ENCODE results near the gene BPIFB2.
"Not testable (repeated sequence)": the region's sequence is repeated elsewhere in the genome, so short reads cannot be mapped to it uniquely, and the experiment has no call there.

BPIFB2 gene

GRCh38 chr20:32972181-32973076 lies 35.1 kb upstream of the BPIFB2 start:
- WGBS = 78% methylated on average over 11 of the region's 13 CpGs
- H3K4me3 ChIP-seq (ENCODE audit: insufficient read depth in 1 of 2, low read depth in 1 of 2, low read length in 2 of 2) = no peak overlapping the region

DNA sequence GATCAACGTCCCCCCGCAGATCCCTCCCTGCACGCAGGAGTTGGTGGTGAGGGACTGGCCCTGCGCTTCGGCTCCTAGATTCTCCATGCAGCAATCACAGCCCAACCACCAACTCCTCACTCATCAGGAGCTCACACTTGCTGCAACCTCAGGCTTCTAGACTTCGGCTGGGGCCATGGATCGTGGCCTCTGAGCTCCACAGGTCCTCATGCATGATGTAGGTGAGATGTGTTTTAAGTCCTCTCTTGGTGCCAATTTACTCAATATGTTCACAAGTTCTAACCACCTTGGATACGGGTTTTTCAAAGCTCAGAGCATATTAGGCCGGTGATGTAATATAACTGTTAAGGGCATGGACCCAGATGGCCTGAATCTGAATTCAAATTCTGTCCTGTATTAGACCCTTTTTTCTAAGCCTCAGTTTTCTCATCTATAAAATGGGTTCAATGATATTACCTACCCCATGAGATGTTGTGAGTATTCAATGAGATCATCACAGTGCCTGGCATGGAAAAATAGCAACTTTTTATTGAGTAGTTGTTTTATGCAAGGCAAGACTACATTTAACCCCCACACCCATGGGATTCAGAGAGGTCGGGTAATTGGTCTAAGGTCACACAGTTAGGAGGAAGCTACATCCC lies 34.3 kb upstream of the BPIFB2 start:
- no peak overlapping the region for H4K8ac ChIP-seq (ENCODE audit: low read length)
- 77% methylated on average over 5 of the region's 10 CpGs for WGBS
- no peak overlapping the region for H3K18ac ChIP-seq (ENCODE audit: low read depth in 1 of 2, low read length in 2 of 2)
- no peak overlapping the region for H2BK120ac ChIP-seq (ENCODE audit: low read depth, low read length)
- H3K23ac ChIP-seq (ENCODE audit: low read length in 2 of 2) = no peak overlapping the region
- no peaks in the 10 kb centered on the region for H3K9me3 ChIP-seq (ENCODE audit: control insufficient read depth, low read length)
- no peak overlapping the region for H2AK5ac ChIP-seq (ENCODE audit: low read length, severe bottlenecking)
- no peak for DNase-seq
- no peak overlapping the region for H3K4me2 ChIP-seq (ENCODE audit: low read length, poor library complexity, severe bottlenecking)
- H3K79me1 ChIP-seq (replicated peaks; ENCODE audit: low read length, poor library complexity, severe bottlenecking) = no peaks in the 10 kb centered on the region
- H3K9ac ChIP-seq (ENCODE audit: low read length) = no peak overlapping the region
- H3K4me3 ChIP-seq (ENCODE audit: insufficient read depth in 1 of 2, low read depth in 1 of 2, low read length in 2 of 2) = no peak overlapping the region
- H3K4ac ChIP-seq (ENCODE audit: low read depth in 1 of 2, low read length in 2 of 2) = no peak overlapping the region
- H3K27me3 ChIP-seq (ENCODE audit: control insufficient read depth in 1 of 2, insufficient read depth in 1 of 2, low read length in 2 of 2) = peaks cover 4 to 46% of the 10 kb centered on the region in 2 experiments
- H4K91ac ChIP-seq (ENCODE audit: low read length) = no peak overlapping the region
- H2AFZ ChIP-seq (ENCODE audit: low read depth, low read length) = no peak overlapping the region
- H3K14ac ChIP-seq (ENCODE audit: low read length in 2 of 2) = no peak overlapping the region
- H3K36me3 ChIP-seq (ENCODE audit: control insufficient read depth in 1 of 2, insufficient read depth in 2 of 2, low read depth in 1 of 2, low read length in 2 of 2) = no peaks in the 10 kb centered on the region
- no peak overlapping the region for H2BK15ac ChIP-seq (ENCODE audit: low read depth, poor library complexity, severe bottlenecking)
- H3K4me1 ChIP-seq (ENCODE audit: control insufficient read depth, insufficient read depth, low read depth, low read length) = peaks cover 4% of the 10 kb centered on the region
- no peak overlapping the region for H3K27ac ChIP-seq (ENCODE audit: low read length, poor library complexity, severe bottlenecking)
- H2BK12ac ChIP-seq (ENCODE audit: low read length in 2 of 2) = no peak overlapping the region
- no peak overlapping the region for H2BK5ac ChIP-seq (ENCODE audit: low read depth, low read length, poor library complexity, severe bottlenecking)

More at GRCh38 chr20:32972181-32973076, 35.1 kb upstream of the BPIFB2 start:
- no peak overlapping the region for H3K14ac ChIP-seq (ENCODE audit: low read length in 2 of 2)
- H3K23ac ChIP-seq (ENCODE audit: low read length in 2 of 2) = no peak overlapping the region
- no peak overlapping the region for H2BK120ac ChIP-seq (ENCODE audit: low read depth, low read length)
- no peak overlapping the region for H2AFZ ChIP-seq (ENCODE audit: low read depth, low read length)
- no peak overlapping the region for H3K27ac ChIP-seq (ENCODE audit: low read length, poor library complexity, severe bottlenecking)
- no peak overlapping the region for H3K9ac ChIP-seq (ENCODE audit: low read length)
- peaks cover 4% of the 10 kb centered on the region for H3K4me1 ChIP-seq (ENCODE audit: control insufficient read depth, insufficient read depth, low read depth, low read length)
- H2BK5ac ChIP-seq (ENCODE audit: low read depth, low read length, poor library complexity, severe bottlenecking) = no peak overlapping the region
- no peak overlapping the region for H3K4ac ChIP-seq (ENCODE audit: low read depth in 1 of 2, low read length in 2 of 2)
- no peaks in the 10 kb centered on the region for H3K79me1 ChIP-seq (replicated peaks; ENCODE audit: low read length, poor library complexity, severe bottlenecking)
- no peak overlapping the region for H3K4me2 ChIP-seq (ENCODE audit: low read length, poor library complexity, severe bottlenecking)
- no peak overlapping the region for H2BK12ac ChIP-seq (ENCODE audit: low read length in 2 of 2)
- H4K91ac ChIP-seq (ENCODE audit: low read length) = no peak overlapping the region
- peaks cover 1 to 40% of the 10 kb centered on the region in 2 experiments for H3K27me3 ChIP-seq (ENCODE audit: control insufficient read depth in 1 of 2, insufficient read depth in 1 of 2, low read length in 2 of 2)
- H2BK15ac ChIP-seq (ENCODE audit: low read depth, poor library complexity, severe bottlenecking) = no peak overlapping the region
- no peak for DNase-seq
- no peak overlapping the region for H3K18ac ChIP-seq (ENCODE audit: low read depth in 1 of 2, low read length in 2 of 2)
- no peaks in the 10 kb centered on the region for H3K36me3 ChIP-seq (ENCODE audit: control insufficient read depth in 1 of 2, insufficient read depth in 2 of 2, low read depth in 1 of 2, low read length in 2 of 2)
- H2AK5ac ChIP-seq (ENCODE audit: low read length, severe bottlenecking) = no peak overlapping the region
- H3K9me3 ChIP-seq (ENCODE audit: control insufficient read depth, low read length) = no peaks in the 10 kb centered on the region
- no peak overlapping the region for H4K8ac ChIP-seq (ENCODE audit: low read length)

GRCh38 chr20:32974204-32975064 lies 33.1 kb upstream of the BPIFB2 start:
- 67% methylated on average over 9 of the region's 9 CpGs for WGBS
- not testable (repeated sequence) for H2BK15ac ChIP-seq (ENCODE audit: low read depth, poor library complexity, severe bottlenecking); H3K4me2 ChIP-seq (ENCODE audit: low read length, poor library complexity, severe bottlenecking); DNase-seq; H3K4ac ChIP-seq (ENCODE audit: low read depth in 1 of 2, low read length in 2 of 2); H2BK120ac ChIP-seq (ENCODE audit: low read depth, low read length); H2AK5ac ChIP-seq (ENCODE audit: low read length, severe bottlenecking); H3K18ac ChIP-seq (ENCODE audit: low read depth in 1 of 2, low read length in 2 of 2); H3K79me1 ChIP-seq (replicated peaks; ENCODE audit: low read length, poor library complexity, severe bottlenecking); H3K23ac ChIP-seq (ENCODE audit: low read length in 2 of 2); H3K4me1 ChIP-seq (ENCODE audit: control insufficient read depth, insufficient read depth, low read depth, low read length); H2AFZ ChIP-seq (ENCODE audit: low read depth, low read length); H3K9ac ChIP-seq (ENCODE audit: low read length); H4K91ac ChIP-seq (ENCODE audit: low read length); H3K36me3 ChIP-seq (ENCODE audit: control insufficient read depth in 1 of 2, insufficient read depth in 2 of 2, low read depth in 1 of 2, low read length in 2 of 2); H3K14ac ChIP-seq (ENCODE audit: low read length in 2 of 2); H2BK5ac ChIP-seq (ENCODE audit: low read depth, low read length, poor library complexity, severe bottlenecking); H4K8ac ChIP-seq (ENCODE audit: low read length); H2BK12ac ChIP-seq (ENCODE audit: low read length in 2 of 2); H3K4me3 ChIP-seq (ENCODE audit: insufficient read depth in 1 of 2, low read depth in 1 of 2, low read length in 2 of 2); H3K27ac ChIP-seq (ENCODE audit: low read length, poor library complexity, severe bottlenecking); H3K9me3 ChIP-seq (ENCODE audit: control insufficient read depth, low read length)
- H3K27me3 ChIP-seq (ENCODE audit: control insufficient read depth in 1 of 2, insufficient read depth in 1 of 2, low read length in 2 of 2) = peaks cover 4 to 55% of the 10 kb centered on the region in 2 experiments
